Nephron (organoid): ENCODE measurements around the gene RIC8B.
A peak's percentile ranks its signal among the peaks of the same experiment; 100 is the strongest.

ENCODE experiments used
- H3K27ac Mint-ChIP-seq, 3 experiments: 2 replicates each; pipeline ENCODE4 v1.8.0; 2020; ENCODE audit warnings: mixed read lengths in 3 of 3, mild to moderate bottlenecking in 2 of 3, moderate library complexity in 1 of 3
- H3K27me3 Mint-ChIP-seq: 2 replicates; pipeline ENCODE4 v1.8.0; 2021; ENCODE audit warnings: low read depth, mild to moderate bottlenecking, moderate library complexity, mixed read lengths
- H3K36me3 Mint-ChIP-seq: 2 replicates; pipeline ENCODE4 v1.8.0; 2020; ENCODE audit warnings: low read depth, mixed read lengths
- H3K4me1 Mint-ChIP-seq: 2 replicates; pipeline ENCODE4 v1.8.0; 2020; ENCODE audit warnings: mixed read lengths
- H3K4me3 Mint-ChIP-seq, 3 experiments: 2 replicates each; pipeline ENCODE4 v1.8.0; 2020; ENCODE audit warnings: mild to moderate bottlenecking in 3 of 3, mixed read lengths in 3 of 3, moderate library complexity in 2 of 3
- H3K9me3 Mint-ChIP-seq: 2 replicates; pipeline ENCODE4 v1.8.0; 2020; ENCODE audit warnings: mixed read lengths
- TF ChIP-seq, protein P1 (sequence below), 3 experiments: fragments of 200-600 bp; sonication (generic); IDR thresholded peaks; one replicate each; pipeline ENCODE4 v1.5.0; 2021; ENCODE audit warnings: antibody characterized with exemption in 3 of 3; ENCODE audit not compliant: unreplicated experiment in 3 of 3

The RIC8B gene

DNA sequence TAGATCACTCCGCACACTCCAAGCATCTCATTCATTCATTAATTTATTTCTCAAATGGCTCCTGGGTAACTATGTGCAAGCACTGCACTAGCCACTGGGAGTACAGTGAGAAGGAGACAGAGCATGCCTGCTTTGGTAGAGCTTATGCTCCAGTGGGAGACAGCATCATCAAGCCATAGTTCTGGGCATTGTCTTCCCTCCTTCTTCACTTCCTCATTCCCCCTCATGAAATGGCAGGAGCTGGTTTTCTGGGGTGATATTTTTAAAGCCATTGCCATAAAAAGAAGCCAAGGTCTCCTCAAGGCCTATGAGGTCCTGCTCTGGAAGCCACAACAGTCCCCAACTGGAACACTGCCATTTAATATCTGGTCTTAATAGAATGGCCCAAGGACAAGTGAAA lies 20.2 kb upstream of the RIC8B start:
- Mint-ChIP-seq H3K4me3 (no peak overlapping the region), H3K9me3 (peaks cover 12% of the 10 kb centered on the region), H3K27me3 (peaks cover 3% of the 10 kb centered on the region), H3K36me3 (peaks cover 11% of the 10 kb centered on the region), H3K27ac (no peak overlapping the region), H3K4me1 (peaks cover 17% of the 10 kb centered on the region)
- TF ChIP-seq, protein P1, sequence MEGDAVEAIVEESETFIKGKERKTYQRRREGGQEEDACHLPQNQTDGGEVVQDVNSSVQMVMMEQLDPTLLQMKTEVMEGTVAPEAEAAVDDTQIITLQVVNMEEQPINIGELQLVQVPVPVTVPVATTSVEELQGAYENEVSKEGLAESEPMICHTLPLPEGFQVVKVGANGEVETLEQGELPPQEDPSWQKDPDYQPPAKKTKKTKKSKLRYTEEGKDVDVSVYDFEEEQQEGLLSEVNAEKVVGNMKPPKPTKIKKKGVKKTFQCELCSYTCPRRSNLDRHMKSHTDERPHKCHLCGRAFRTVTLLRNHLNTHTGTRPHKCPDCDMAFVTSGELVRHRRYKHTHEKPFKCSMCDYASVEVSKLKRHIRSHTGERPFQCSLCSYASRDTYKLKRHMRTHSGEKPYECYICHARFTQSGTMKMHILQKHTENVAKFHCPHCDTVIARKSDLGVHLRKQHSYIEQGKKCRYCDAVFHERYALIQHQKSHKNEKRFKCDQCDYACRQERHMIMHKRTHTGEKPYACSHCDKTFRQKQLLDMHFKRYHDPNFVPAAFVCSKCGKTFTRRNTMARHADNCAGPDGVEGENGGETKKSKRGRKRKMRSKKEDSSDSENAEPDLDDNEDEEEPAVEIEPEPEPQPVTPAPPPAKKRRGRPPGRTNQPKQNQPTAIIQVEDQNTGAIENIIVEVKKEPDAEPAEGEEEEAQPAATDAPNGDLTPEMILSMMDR (IDR thresholded peaks at IDR 0.05; ENCODE audit: unreplicated experiment in 3 of 3), result no peak

DNA sequence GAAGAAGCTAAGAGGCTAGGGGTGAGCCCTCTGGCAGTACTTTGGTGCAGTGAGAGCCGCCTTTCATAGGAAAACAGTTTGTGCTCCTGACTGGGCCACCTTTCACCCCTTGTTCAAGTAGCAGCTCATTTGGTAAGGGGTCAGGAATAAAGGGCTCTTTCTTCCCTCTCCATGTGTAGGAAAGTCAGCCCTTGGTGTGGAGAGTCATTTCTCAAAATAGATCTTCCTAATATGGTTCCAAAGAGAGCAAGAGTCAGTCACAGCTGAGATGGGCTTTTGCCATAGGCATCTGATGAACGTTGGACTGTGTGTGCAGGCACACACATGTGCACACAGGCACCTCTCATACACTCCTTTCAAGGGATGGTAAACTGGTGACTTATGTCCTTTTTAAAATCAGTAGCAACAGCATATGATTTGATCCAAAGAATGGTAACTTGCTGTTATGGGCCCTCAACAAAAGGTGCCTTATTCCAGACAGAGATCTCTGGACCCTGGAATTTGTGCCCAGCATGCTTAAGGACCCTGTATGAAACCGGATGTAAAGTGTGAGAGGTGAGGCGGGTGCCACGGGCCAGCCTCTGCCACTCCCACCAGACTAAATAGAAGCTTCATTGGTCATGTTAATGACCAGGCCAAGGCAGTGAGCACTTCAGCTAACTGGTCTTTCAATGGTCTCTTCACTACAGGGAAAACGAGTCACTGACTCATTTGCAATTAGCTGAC lies 16.7 kb upstream of the RIC8B start:
- Mint-ChIP-seq H3K27ac (peak overlapping the region; percentile 35 to 97 (median 72)), H3K27me3 (no peaks in the 10 kb centered on the region), H3K9me3 (peaks cover 5% of the 10 kb centered on the region), H3K36me3 (peaks cover 6% of the 10 kb centered on the region), H3K4me3 (no peak overlapping the region), H3K4me1 (peaks cover 35% of the 10 kb centered on the region)
- TF ChIP-seq, protein P1 (IDR thresholded peaks at IDR 0.05; ENCODE audit: unreplicated experiment in 3 of 3), result no peak

DNA sequence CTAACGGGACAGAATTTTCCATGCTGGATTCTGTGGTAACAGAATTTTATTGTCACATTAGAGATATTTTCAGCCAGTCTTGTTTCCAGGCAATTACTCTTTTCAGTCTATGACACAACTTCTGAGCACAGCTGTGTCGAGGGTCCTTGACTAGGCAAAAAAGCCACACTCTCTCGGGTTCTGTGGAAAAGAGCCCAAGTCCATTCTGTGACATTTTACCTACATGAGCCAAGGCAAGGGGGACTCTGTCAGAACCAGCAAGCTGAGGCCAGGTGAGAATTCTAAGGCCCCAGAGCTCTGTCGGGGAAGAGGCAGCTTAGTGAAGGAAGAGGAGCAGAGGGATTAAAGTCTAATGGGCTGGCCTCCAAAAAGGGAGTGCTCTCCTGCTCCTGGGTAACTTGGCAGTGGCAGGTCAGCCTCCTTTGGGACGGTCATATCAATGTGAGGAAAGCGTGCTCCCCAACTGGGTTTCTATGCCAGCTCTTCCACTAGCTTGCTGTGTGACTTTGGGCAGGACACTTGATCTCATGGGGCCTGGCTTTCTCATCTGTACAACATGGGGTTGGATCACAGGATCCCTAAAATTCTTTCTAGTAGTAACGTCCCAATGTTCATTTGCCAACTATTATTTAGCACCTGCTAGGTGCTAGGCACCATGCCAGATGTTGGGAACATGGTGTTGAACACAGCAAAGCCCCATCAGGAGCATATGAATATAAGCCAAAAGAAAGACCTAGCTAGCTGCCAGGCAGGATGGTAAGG lies 16.0 kb upstream of the RIC8B start:
- H3K4me3 Mint-ChIP-seq, result no peak overlapping the region

DNA sequence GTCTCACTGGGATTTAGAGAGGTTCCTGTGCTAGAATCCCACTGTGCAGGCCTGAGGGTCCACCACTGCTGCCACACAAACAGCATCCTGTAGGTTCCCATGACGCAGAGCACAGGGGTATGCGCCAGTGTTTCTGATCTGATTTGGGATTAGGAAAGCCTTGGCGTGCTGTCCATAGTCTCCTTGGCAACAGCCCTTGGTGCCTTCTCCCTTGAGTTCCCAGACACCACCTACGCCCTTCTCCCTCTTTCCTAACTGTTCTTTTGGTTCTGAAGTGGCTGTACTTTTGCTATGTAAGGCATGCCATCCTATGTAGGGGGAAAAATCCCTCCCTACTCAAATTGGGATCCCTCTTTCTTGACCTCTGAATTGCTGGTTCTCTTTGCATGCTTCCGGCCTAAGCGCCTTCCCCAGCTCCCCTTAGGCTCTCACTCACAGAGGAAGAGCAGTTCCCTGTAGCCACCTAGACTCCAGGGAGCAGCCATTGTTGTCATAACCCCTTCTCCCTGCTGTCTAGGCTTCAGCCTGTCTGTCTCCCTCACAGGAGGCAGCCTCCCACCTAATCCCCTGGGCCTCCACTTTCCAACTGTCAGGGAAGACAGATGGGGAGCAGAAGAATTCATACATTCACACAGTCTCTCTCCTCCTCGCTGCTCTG lies 14.8 kb upstream of the RIC8B start:
- Mint-ChIP-seq H3K27me3 (no peaks in the 10 kb centered on the region), H3K9me3 (no peaks in the 10 kb centered on the region), H3K4me3 (peak overlapping the region; percentile 11 to 47 (median 41)), H3K4me1 (peaks cover 38% of the 10 kb centered on the region), H3K36me3 (no peaks in the 10 kb centered on the region), H3K27ac (peak overlapping the region; percentile 95 to 98 (median 97))
- TF ChIP-seq, protein P1 (IDR thresholded peaks at IDR 0.05; ENCODE audit: unreplicated experiment in 3 of 3), result no peak

More for the DNA sequence above, 16.0 kb upstream of the RIC8B start:
- H3K4me1 Mint-ChIP-seq, result peaks cover 35% of the 10 kb centered on the region
- TF ChIP-seq, protein P1 (IDR thresholded peaks at IDR 0.05; ENCODE audit: unreplicated experiment in 3 of 3), result no peak
- H3K27ac Mint-ChIP-seq, result peak overlapping the region; percentile 70 to 97 (median 72)
- H3K27me3 Mint-ChIP-seq, result no peaks in the 10 kb centered on the region
- no peaks in the 10 kb centered on the region for H3K36me3 Mint-ChIP-seq
- H3K9me3 Mint-ChIP-seq, result no peaks in the 10 kb centered on the region

DNA sequence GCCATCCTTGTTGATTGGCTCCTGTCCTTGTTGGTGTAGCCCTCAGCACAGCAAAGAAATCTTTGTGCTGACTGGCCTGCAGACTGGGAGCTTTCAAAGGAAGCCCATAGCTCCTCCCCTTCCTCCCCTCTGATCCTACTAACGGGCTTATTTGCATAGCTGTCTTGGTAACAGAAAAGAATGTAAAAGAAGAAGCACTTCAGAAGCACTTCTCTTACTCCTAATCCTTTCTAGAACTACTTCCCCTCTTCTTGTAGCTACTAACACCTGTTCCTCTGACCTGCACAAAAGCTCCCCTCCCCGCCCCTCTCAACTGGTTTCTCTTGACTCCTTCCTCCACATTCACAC lies 14.3 kb upstream of the RIC8B start:
- Mint-ChIP-seq H3K27me3 (no peaks in the 10 kb centered on the region), H3K36me3 (no peaks in the 10 kb centered on the region), H3K27ac (peak overlapping the region; percentile 95 to 98 (median 97)), H3K9me3 (no peaks in the 10 kb centered on the region), H3K4me3 (peak overlapping the region; percentile 11 to 47 (median 41)), H3K4me1 (peaks cover 38% of the 10 kb centered on the region)
- TF ChIP-seq, protein P1 (IDR thresholded peaks at IDR 0.05; ENCODE audit: unreplicated experiment in 3 of 3), result no peak
